B cell (primary cell): ENCODE results near the gene DOCK3. TPM values are rescaled to one million over a fixed set of nuclear protein-coding genes. Genes with fewer than 3 reads are reported as not detected.

ENCODE experiments used
- ATAC-seq: fragments of 200-7000 bp; cut with Tn5 transposase; one replicate; pipeline ENCODE4 v1.10.0; 2021; ENCODE audit warnings: low read depth, mild to moderate bottlenecking, moderate number of reproducible peaks, moderate library complexity
- CTCF ChIA-PET: fragments of 350-600 bp; sonication (Branson Sonifier 250); formaldehyde crosslinking; loops from one replicate; lab custom pipeline; 2021; ENCODE audit warnings: antibody characterized with exemption, inconsistent platforms; lab: Charles Lee
- POLR2A ChIA-PET: fragments of 350-600 bp; sonication (Branson Sonifier 250); formaldehyde crosslinking; loops from one replicate; lab custom pipeline; 2021; ENCODE audit warnings: antibody characterized with exemption; lab: Charles Lee
- DNase-seq: peaks from one replicate; pipeline ENCODE4 v3.0.0; 2013
- H2AFZ ChIP-seq: 2 replicates; pipeline ENCODE4 v1.6.1; 2012; ENCODE audit warnings: mild to moderate bottlenecking, low read depth, low read length; ENCODE audit not compliant: insufficient read depth, poor library complexity, severe bottlenecking
- H3K27ac ChIP-seq, 2 donors: 1 replicate in 1 of 2; 2 replicates in 1 of 2; pipeline ENCODE4 v1.5.1; 2012 to 2013; ENCODE audit warnings: low read length in 2 of 2, mild to moderate bottlenecking in 2 of 2, moderate library complexity in 1 of 2
- H3K27me3 ChIP-seq, 4 experiments: fragments of 200-600 bp in 1 of 4; sonication (generic) in 1 of 4; replicated peaks in 1 of 4; 1 replicate in 2 of 4; 2 replicates in 2 of 4; pipeline versions ENCODE4 v1.6.1 to v1.7.0; 2013 to 2016; ENCODE audit warnings: low read length in 3 of 4, mild to moderate bottlenecking in 2 of 4, mixed read lengths in 1 of 4, moderate library complexity in 1 of 4; ENCODE audit not compliant: insufficient read depth in 4 of 4, control insufficient read depth in 3 of 4; ENCODE audit errors: control extremely low read depth in 1 of 4
- H3K36me3 ChIP-seq, 2 experiments: replicated peaks in 1 of 2; 1 replicate in 1 of 2; 2 replicates in 1 of 2; pipeline versions ENCODE4 v1.6.1 to v1.7.1; 2013; ENCODE audit warnings: low read length in 1 of 2; ENCODE audit not compliant: insufficient read depth in 2 of 2, control insufficient read depth in 1 of 2; ENCODE audit errors: control extremely low read depth in 1 of 2, extremely low read depth in 1 of 2
- H3K4me1 ChIP-seq, 2 donors: fragments of 200-600 bp in 1 of 2; sonication (generic) in 1 of 2; 1 replicate in 1 of 2; 2 replicates in 1 of 2; pipeline versions ENCODE4 v1.5.1 to v1.6.1; 2013 to 2017; ENCODE audit warnings: low read length in 2 of 2; ENCODE audit not compliant: control insufficient read depth in 2 of 2, insufficient read depth in 2 of 2
- H3K4me2 ChIP-seq: replicated peaks from 2 replicates; pipeline ENCODE3; 2012; ENCODE audit warnings: mild to moderate bottlenecking, low read depth, low read length; ENCODE audit not compliant: poor library complexity, severe bottlenecking
- H3K4me3 ChIP-seq, 5 experiments: fragments of 200-600 bp in 1 of 5; sonication (generic) in 1 of 5; 1 replicate in 3 of 5; 2 replicates in 2 of 5; pipeline versions ENCODE4 v1.5.1 to v1.7.0; 2011 to 2016; ENCODE audit warnings: low read length in 4 of 5, mild to moderate bottlenecking in 4 of 5, low read depth in 2 of 5, control low read depth in 1 of 5, moderate library complexity in 1 of 5; ENCODE audit not compliant: insufficient read depth in 1 of 5; ENCODE audit errors: control extremely low read depth in 1 of 5, extremely low read depth in 1 of 5
- H3K79me2 ChIP-seq: fragments of 200-600 bp; sonication (generic); one replicate; pipeline ENCODE4 v1.6.0; 2016; ENCODE audit warnings: low read length; ENCODE audit not compliant: control insufficient read depth, insufficient read depth
- H3K9ac ChIP-seq: fragments of 200-600 bp; sonication (generic); 2 replicates; pipeline ENCODE4 v1.6.1; 2017; ENCODE audit warnings: mild to moderate bottlenecking, low read length, moderate library complexity
- H3K9me3 ChIP-seq, 3 donors: one replicate each; pipeline versions ENCODE4 v1.6.1 to v1.7.1; 2013; ENCODE audit warnings: low read length in 2 of 3; ENCODE audit not compliant: control insufficient read depth in 2 of 3, insufficient read depth in 1 of 3; ENCODE audit errors: control extremely low read depth in 1 of 3
- H4K20me1 ChIP-seq: 2 replicates; pipeline ENCODE4 v1.6.0; 2012; ENCODE audit warnings: mild to moderate bottlenecking, low read length; ENCODE audit not compliant: insufficient read depth, control insufficient read depth, poor library complexity, severe bottlenecking
- H3K27ac Mint-ChIP-seq: one replicate; pipeline ENCODE4 v1.8.0; 2021; ENCODE audit warnings: mixed read lengths
- H3K27me3 Mint-ChIP-seq: one replicate; pipeline ENCODE4 v1.8.0; 2021; ENCODE audit warnings: mixed read lengths
- H3K4me1 Mint-ChIP-seq: one replicate; pipeline ENCODE4 v1.8.0; 2021; ENCODE audit warnings: mixed read lengths
- H3K4me3 Mint-ChIP-seq: one replicate; pipeline ENCODE4 v1.8.0; 2021; ENCODE audit warnings: mixed read lengths
- H3K9me3 Mint-ChIP-seq: one replicate; pipeline ENCODE4 v1.8.0; 2022; ENCODE audit warnings: mixed read lengths; ENCODE audit not compliant: insufficient read depth
- CTCF ChIP-seq: fragments of 200-600 bp; IDR thresholded peaks from one replicate; pipeline ENCODE4 v1.8.0; 2022; ENCODE audit warnings: antibody characterized with exemption, mild to moderate bottlenecking
- EZH2 ChIP-seq: IDR thresholded peaks from 2 replicates; pipeline ENCODE4 v1.6.1; 2012; ENCODE audit warnings: borderline replicate concordance, low read depth, mild to moderate bottlenecking, moderate library complexity, low read length; ENCODE audit not compliant: insufficient read depth, poor library complexity, severe bottlenecking
- WGBS: methylation state at CpG from one replicate; pipeline ENCODE4 v1.1.5; 2013; ENCODE audit warnings: missing lambda C conversion rate; ENCODE audit not compliant: insufficient coverage; 5-methylcytosine and 5-hydroxymethylcytosine counted together
- intact Hi-C: fragments of 100-400 bp; cut with micrococcal nuclease; formaldehyde crosslinking; loops from one replicate; pipeline ENCODE4 v1.10.0; 2022
- polyA plus RNA-seq: library from polyadenylated mRNA; depleted of rRNA; stranded (reverse); fragments of >200 nt; gene quantifications from 2 replicates; pipeline ENCODE4 v1.2.3, GENCODE V29; 2012
- total RNA-seq, 2 donors: library from RNA; stranded (reverse); fragments of 120-200 nt in 1 of 2; gene quantifications; 1 replicate in 1 of 2; 2 replicates in 1 of 2; pipeline versions ENCODE4 v1.2.3 to v1.2.4, GENCODE V29; 2013 to 2022

Gene DOCK3
- total and polyA plus RNA-seq, 2 donors (not counting 1 experiment from before 2014, with no cell fraction given), result 0.06 to 0.30 TPM

- CTCF ChIA-PET, result interaction anchor here (1.2 kb wide), 1 partner anchor 18 kb away, joined by 5 read pairs; the partner anchor contains the start of gene RBM15B
- H3K36me3 ChIP-seq, result peaks cover 20 to 72% of the 10 kb centered on the region in 2 experiments
- H2AFZ ChIP-seq, result no peak overlapping the region
- H4K20me1 ChIP-seq, result peaks cover 5% of the 10 kb centered on the region
- Mint-ChIP-seq H3K27ac (no peak overlapping the region), H3K4me3 (no peak overlapping the region), H3K4me1 (no peaks in the 10 kb centered on the region), H3K9me3 (no peaks in the 10 kb centered on the region), H3K27me3 (no peaks in the 10 kb centered on the region)
- no CpG with 5 or more reads among the region's 2 CpGs for WGBS
- POLR2A ChIA-PET, result no interaction called here
- DNase-seq, result no peak
- peaks cover 24% of the 10 kb centered on the region for H3K79me2 ChIP-seq
- no peak overlapping the region for H3K4me2 ChIP-seq
- H3K9me3 ChIP-seq, result no peaks in the 10 kb centered on the region
- no peak overlapping the region for H3K9ac ChIP-seq
- TF ChIP-seq EZH2 (no peak), CTCF (no peak)
- no peak overlapping the region for H3K4me3 ChIP-seq
- intact Hi-C loops, result no loop called here
- no peaks in the 10 kb centered on the region for H3K4me1 ChIP-seq
- ATAC-seq, result no peak
- no peak overlapping the region for H3K27ac ChIP-seq
- H3K27me3 ChIP-seq, result no peaks in the 10 kb centered on the region
These were observed 733.3 kb downstream of the DOCK3 start for GRCh38 chr3:51408021-51408420.

GRCh38 chr3:51408813-51409212 is 734.1 kb downstream of the DOCK3 start:
- H3K9ac ChIP-seq, result no peak overlapping the region
- H3K27me3 Mint-ChIP-seq, result no peaks in the 10 kb centered on the region
- H2AFZ ChIP-seq, result no peak overlapping the region
- 100% methylated on average over 2 of the region's 2 CpGs for WGBS
- H3K27ac ChIP-seq, result no peak overlapping the region
- POLR2A ChIA-PET, result no interaction called here
- H3K36me3 ChIP-seq, result peaks cover 19 to 72% of the 10 kb centered on the region in 2 experiments
- CTCF ChIA-PET, result no interaction called here
- TF ChIP-seq CTCF (no peak), EZH2 (no peak)
- no peaks in the 10 kb centered on the region for H3K27me3 ChIP-seq
- H3K4me3 ChIP-seq, result no peak overlapping the region
- intact Hi-C loops, result no loop called here
- no peaks in the 10 kb centered on the region for H3K4me1 Mint-ChIP-seq
- peaks cover 24% of the 10 kb centered on the region for H3K79me2 ChIP-seq
- no peak overlapping the region for H3K4me3 Mint-ChIP-seq
- DNase-seq, result no peak
- H3K9me3 Mint-ChIP-seq, result no peaks in the 10 kb centered on the region
- H3K4me1 ChIP-seq, result no peaks in the 10 kb centered on the region
- no peak overlapping the region for H3K27ac Mint-ChIP-seq
- H4K20me1 ChIP-seq, result peaks cover 5% of the 10 kb centered on the region
- no peaks in the 10 kb centered on the region for H3K9me3 ChIP-seq
- no peak overlapping the region for H3K4me2 ChIP-seq
- ATAC-seq, result no peak
